Peyer's patch (tissue), 4 donors: ENCODE results near the gene ASTE1. TPM values are rescaled to one million over a fixed set of nuclear protein-coding genes. Genes with fewer than 3 reads are reported as not detected.
"Not testable (repeated sequence)": the region's sequence is repeated elsewhere in the genome, so short reads cannot be mapped to it uniquely, and the experiment has no call there.

Experiments used
- DNase-seq, 3 donors: peaks; one replicate each; pipeline ENCODE4 v3.0.0-alpha.2; 2017 to 2019
- H3K27ac ChIP-seq, 4 donors: fragments of 200-600 bp; sonication (generic); one replicate each; pipeline ENCODE4 v1.5.1; 2016 to 2019
- H3K27me3 ChIP-seq, 2 donors: fragments of 200-600 bp; sonication (generic); one replicate each; pipeline ENCODE4 v1.5.1; 2019
- H3K36me3 ChIP-seq, 3 donors: fragments of 200-600 bp; sonication (generic); one replicate each; pipeline ENCODE4 v1.5.1; 2016 to 2019
- H3K4me1 ChIP-seq, 4 donors: fragments of 200-600 bp; sonication (generic); one replicate each; pipeline ENCODE4 v1.5.1; 2016 to 2019
- H3K4me3 ChIP-seq, 4 donors: fragments of 200-600 bp; sonication (generic); 1 replicate in 3 of 4; 2 replicates in 1 of 4; pipeline ENCODE4 v1.5.1; 2016 to 2019; ENCODE audit warnings: mild to moderate bottlenecking in 1 of 4
- H3K9me3 ChIP-seq, 4 donors: fragments of 200-600 bp; sonication (generic); one replicate each; pipeline ENCODE4 v1.5.1; 2016 to 2019; ENCODE audit warnings: mild to moderate bottlenecking in 1 of 4
- CTCF ChIP-seq, 6 experiments: fragments of 450-650 bp in 4 of 6; fragments of 200-600 bp in 2 of 6; sonication (generic) in 1 of 6; IDR thresholded peaks; one replicate each; pipeline ENCODE4 v1.5.1; 2017 to 2019; ENCODE audit warnings: antibody characterized with exemption in 6 of 6, mild to moderate bottlenecking in 3 of 6, moderate library complexity in 1 of 6
- POLR2A ChIP-seq, 2 donors: fragments of 450-650 bp; IDR thresholded peaks; one replicate each; pipeline ENCODE4 v1.5.1; 2017; ENCODE audit warnings: antibody characterized with exemption in 2 of 2, mild to moderate bottlenecking in 2 of 2, moderate library complexity in 2 of 2
- total RNA-seq, 4 donors: library from RNA; depleted of rRNA; stranded (reverse); fragments of >200 nt; gene quantifications; one replicate each; pipeline ENCODE4 v1.1.0, GENCODE V29; 2016

ASTE1 gene
- total RNA-seq, 4 donors from 2014 or later, result 7.4 to 34.1 (median 18.0) TPM

GRCh38 chr3:130974201-130974600 lies 52.4 kb downstream of the ASTE1 start:
- TF ChIP-seq POLR2A (IDR thresholded peaks at IDR 0.05) (no peak), CTCF (IDR thresholded peaks at IDR 0.05) (no peak)
- Histone ChIP-seq H3K36me3 (peaks cover 0 to 26% (median 0%) of the 10 kb centered on the region in 3 donors), H3K27me3 (no peaks in the 10 kb centered on the region), H3K4me3 (no peak overlapping the region), H3K9me3 (no peaks in the 10 kb centered on the region), H3K27ac (no peak overlapping the region), H3K4me1 (no peaks in the 10 kb centered on the region)
- DNase-seq, result no peak

- TF ChIP-seq POLR2A (IDR thresholded peaks at IDR 0.05), result no peak
- Histone ChIP-seq H3K9me3 (no peaks in the 10 kb centered on the region), H3K27me3 (no peaks in the 10 kb centered on the region), H3K36me3 (peaks cover 0 to 31% (median 0%) of the 10 kb centered on the region in 3 donors), H3K4me1 (no peaks in the 10 kb centered on the region), H3K27ac (no peak overlapping the region), H3K4me3 (no peak overlapping the region)
- no peak for DNase-seq
Observed at GRCh38 chr3:130973406-130973805, 53.2 kb downstream of the ASTE1 start.

GRCh38 chr3:130972592-130972991 lies 54.0 kb downstream of the ASTE1 start:
- not testable (repeated sequence) for H3K9me3 ChIP-seq, DNase-seq, H3K4me1 ChIP-seq, H3K4me3 ChIP-seq, H3K27ac ChIP-seq, H3K27me3 ChIP-seq
- peaks cover 0 to 31% (median 0%) of the 10 kb centered on the region in 3 donors for H3K36me3 ChIP-seq

- Histone ChIP-seq H3K27ac (no peak overlapping the region), H3K27me3 (no peaks in the 10 kb centered on the region), H3K4me3 (no peak overlapping the region), H3K9me3 (no peaks in the 10 kb centered on the region), H3K4me1 (no peaks in the 10 kb centered on the region), H3K36me3 (peaks cover 0 to 32% (median 0%) of the 10 kb centered on the region in 3 donors)
- TF ChIP-seq POLR2A (IDR thresholded peaks at IDR 0.05), result no peak
- no peak for TF ChIP-seq CTCF (IDR thresholded peaks at IDR 0.05)
- no peak for DNase-seq
Observed at GRCh38 chr3:130971208-130971607, 55.4 kb downstream of the ASTE1 start.

GRCh38 chr3:130969621-130970020 lies 57.0 kb downstream of the ASTE1 start:
- no peak for DNase-seq
- Histone ChIP-seq H3K4me3 (no peak overlapping the region), H3K27me3 (no peaks in the 10 kb centered on the region), H3K9me3 (no peaks in the 10 kb centered on the region), H3K27ac (no peak overlapping the region), H3K4me1 (no peaks in the 10 kb centered on the region), H3K36me3 (peaks cover 0 to 48% (median 0%) of the 10 kb centered on the region in 3 donors)
- no peak for TF ChIP-seq CTCF (IDR thresholded peaks at IDR 0.05)
- TF ChIP-seq POLR2A (IDR thresholded peaks at IDR 0.05), result no peak

- no peaks in the 10 kb centered on the region for H3K4me1 ChIP-seq
- no peaks in the 10 kb centered on the region for H3K9me3 ChIP-seq
- H3K27ac ChIP-seq, result no peak overlapping the region
- peaks cover 0 to 48% (median 0%) of the 10 kb centered on the region in 3 donors for H3K36me3 ChIP-seq
- DNase-seq, result no peak
- H3K27me3 ChIP-seq, result no peaks in the 10 kb centered on the region
- no peak for TF ChIP-seq CTCF (IDR thresholded peaks at IDR 0.05)
- TF ChIP-seq POLR2A (IDR thresholded peaks at IDR 0.05), result no peak
- H3K4me3 ChIP-seq, result no peak overlapping the region
Observed at GRCh38 chr3:130968221-130968620, 58.4 kb downstream of the ASTE1 start.

GRCh38 chr3:130967281-130967680 lies 59.3 kb downstream of the ASTE1 start:
- DNase-seq, result no peak
- Histone ChIP-seq H3K9me3 (no peaks in the 10 kb centered on the region), H3K4me3 (no peak overlapping the region), H3K36me3 (peaks cover 0 to 48% (median 0%) of the 10 kb centered on the region in 3 donors), H3K27me3 (no peaks in the 10 kb centered on the region), H3K27ac (no peak overlapping the region), H3K4me1 (no peaks in the 10 kb centered on the region)
- no peak for TF ChIP-seq POLR2A (IDR thresholded peaks at IDR 0.05)
- no peak for TF ChIP-seq CTCF (IDR thresholded peaks at IDR 0.05)
